Endothelial cell (in vitro differentiated cells): ENCODE data around the gene TANGO6. TPM values are rescaled to one million over a fixed set of nuclear protein-coding genes. Genes with fewer than 3 reads are reported as not detected.

Experiments used
- DNase-seq: peaks from one replicate; pipeline ENCODE4 v3.0.0; 2021; ENCODE audit warnings: low spot score
- H3K27ac Mint-ChIP-seq: one replicate; pipeline ENCODE4 v1.8.0; 2021; ENCODE audit warnings: mixed read lengths, inconsistent platforms; ENCODE audit not compliant: unreplicated experiment
- H3K27me3 Mint-ChIP-seq: one replicate; pipeline ENCODE4 v1.8.0; 2021; ENCODE audit warnings: mild to moderate bottlenecking, moderate library complexity, mixed read lengths, inconsistent platforms; ENCODE audit not compliant: unreplicated experiment
- H3K36me3 Mint-ChIP-seq: one replicate; pipeline ENCODE4 v1.8.0; 2021; ENCODE audit warnings: mild to moderate bottlenecking, low read depth, mixed read lengths, inconsistent platforms; ENCODE audit not compliant: unreplicated experiment
- H3K4me1 Mint-ChIP-seq: one replicate; pipeline ENCODE4 v1.8.0; 2021; ENCODE audit warnings: mild to moderate bottlenecking, mixed read lengths, inconsistent platforms; ENCODE audit not compliant: unreplicated experiment
- H3K4me3 Mint-ChIP-seq: one replicate; pipeline ENCODE4 v1.8.0; 2021; ENCODE audit warnings: mild to moderate bottlenecking, mixed read lengths, inconsistent platforms; ENCODE audit not compliant: unreplicated experiment
- H3K9me3 Mint-ChIP-seq: one replicate; pipeline ENCODE4 v1.8.0; 2021; ENCODE audit warnings: mixed read lengths, inconsistent platforms; ENCODE audit not compliant: unreplicated experiment
- CTCF ChIP-seq: fragments of 200-600 bp; sonication (generic); IDR thresholded peaks from one replicate; pipeline ENCODE4 v1.5.0; 2021; ENCODE audit warnings: antibody characterized with exemption; ENCODE audit not compliant: unreplicated experiment
- total RNA-seq: library from RNA; stranded (reverse); fragmentation: NEBNext Ultra II Directional; extraction: Animal tissue kit (Norgen Biotek cat#: 25700); gene quantifications from one replicate; pipeline ENCODE4 v1.2.1, GENCODE V29; 2021; ENCODE audit not compliant: unreplicated experiment

The TANGO6 gene
- total RNA-seq, 1 donor from 2014 or later = 10.4 TPM

- Mint-ChIP-seq H3K4me1 (peaks cover 15% of the 10 kb centered on the region), H3K36me3 (no peaks in the 10 kb centered on the region), H3K4me3 (no peak overlapping the region), H3K27ac (no peak overlapping the region), H3K27me3 (no peaks in the 10 kb centered on the region), H3K9me3 (no peaks in the 10 kb centered on the region)
- DNase-seq = no peak
- TF ChIP-seq CTCF = no peak
Observed at GRCh38 chr16:69077251-69077650, 233.9 kb downstream of the TANGO6 start.

- Mint-ChIP-seq H3K36me3 (no peaks in the 10 kb centered on the region), H3K4me1 (peaks cover 7% of the 10 kb centered on the region), H3K4me3 (no peak overlapping the region), H3K27ac (no peak overlapping the region), H3K27me3 (no peaks in the 10 kb centered on the region), H3K9me3 (no peaks in the 10 kb centered on the region)
- no peak for DNase-seq
- TF ChIP-seq CTCF = no peak
Observed at GRCh38 chr16:69078073-69078472, 234.7 kb downstream of the TANGO6 start.

GRCh38 chr16:69079697-69080096 lies 236.4 kb downstream of the TANGO6 start:
- Mint-ChIP-seq H3K4me3 (no peak overlapping the region), H3K4me1 (peaks cover 8% of the 10 kb centered on the region), H3K9me3 (no peaks in the 10 kb centered on the region), H3K36me3 (no peaks in the 10 kb centered on the region), H3K27me3 (peaks cover 2% of the 10 kb centered on the region), H3K27ac (no peak overlapping the region)
- DNase-seq = no peak
- TF ChIP-seq CTCF = no peak

- peaks cover 7% of the 10 kb centered on the region for H3K27me3 Mint-ChIP-seq
- H3K4me1 Mint-ChIP-seq = peaks cover 13% of the 10 kb centered on the region
- DNase-seq = no peak
- TF ChIP-seq CTCF = no peak
- H3K36me3 Mint-ChIP-seq = no peaks in the 10 kb centered on the region
- no peak overlapping the region for H3K27ac Mint-ChIP-seq
- no peak overlapping the region for H3K4me3 Mint-ChIP-seq
- no peaks in the 10 kb centered on the region for H3K9me3 Mint-ChIP-seq
Observed at GRCh38 chr16:69083306-69083941, 240.1 kb downstream of the TANGO6 start.

- H3K9me3 Mint-ChIP-seq = no peaks in the 10 kb centered on the region
- DNase-seq = no peak
Observed at GRCh38 chr16:69084289-69084688, 241.0 kb downstream of the TANGO6 start.

More at GRCh38 chr16:69084289-69084688, 241.0 kb downstream of the TANGO6 start:
- TF ChIP-seq CTCF = no peak
- H3K4me3 Mint-ChIP-seq = no peak overlapping the region
- H3K27me3 Mint-ChIP-seq = peaks cover 8% of the 10 kb centered on the region
- H3K27ac Mint-ChIP-seq = no peak overlapping the region
- H3K36me3 Mint-ChIP-seq = no peaks in the 10 kb centered on the region
- H3K4me1 Mint-ChIP-seq = peaks cover 16% of the 10 kb centered on the region
